Upper lobe of left lung (tissue), 6 donors: ENCODE measurements around the gene MAP3K6. TPM values are rescaled to one million over a fixed set of nuclear protein-coding genes. Genes with fewer than 3 reads are reported as not detected.

ENCODE experiments used
- ATAC-seq, 2 donors: fragments of 200-7000 bp; cut with Tn5 transposase; one replicate each; pipeline ENCODE4 v1.9.1; 2022; ENCODE audit warnings: mild to moderate bottlenecking in 2 of 2, moderate library complexity in 2 of 2; ENCODE audit not compliant: low FRiP score in 2 of 2
- DNase-seq, 2 donors: peaks; one replicate each; pipeline ENCODE4 v3.0.0-alpha.2; 2019 to 2020
- H3K27ac ChIP-seq, 4 donors: fragments of 200-600 bp; sonication (generic); one replicate each; pipeline ENCODE4 v1.5.1; 2016 to 2019
- H3K27me3 ChIP-seq, 4 donors: fragments of 200-600 bp; sonication (generic); one replicate each; pipeline ENCODE4 v1.5.1; 2017 to 2019
- H3K36me3 ChIP-seq, 4 donors: fragments of 200-600 bp; sonication (generic); one replicate each; pipeline ENCODE4 v1.5.1; 2016 to 2019
- H3K4me1 ChIP-seq, 4 donors: fragments of 200-600 bp; sonication (generic); one replicate each; pipeline ENCODE4 v1.5.1; 2018 to 2019
- H3K4me3 ChIP-seq, 4 donors: fragments of 200-600 bp; sonication (generic); one replicate each; pipeline ENCODE4 v1.5.1; 2017 to 2019; ENCODE audit warnings: mild to moderate bottlenecking in 2 of 4, moderate library complexity in 1 of 4
- H3K9me3 ChIP-seq, 4 donors: fragments of 200-600 bp; sonication (generic); one replicate each; pipeline ENCODE4 v1.5.1; 2018 to 2019
- EP300 ChIP-seq, 4 donors: sonication (generic); formaldehyde crosslinking; IDR thresholded peaks; one replicate each; pipeline ENCODE4 v1.5.1; 2017; ENCODE audit warnings: antibody characterized with exemption in 4 of 4, control low read depth in 2 of 4
- POLR2A ChIP-seq, 4 donors: fragments of 450-650 bp; IDR thresholded peaks; one replicate each; pipeline ENCODE4 v1.5.1; 2016 to 2017; ENCODE audit warnings: antibody characterized with exemption in 4 of 4, mild to moderate bottlenecking in 2 of 4
- POLR2AphosphoS5 ChIP-seq, 2 donors: sonication (generic); formaldehyde crosslinking; IDR thresholded peaks; one replicate each; pipeline ENCODE4 v1.5.1; 2017; ENCODE audit warnings: antibody characterized with exemption in 2 of 2
- WGBS, 2 donors: methylation state at CpG; one replicate each; pipeline ENCODE4 v1.1.5; 2017 to 2018; 5-methylcytosine and 5-hydroxymethylcytosine counted together
- total RNA-seq, 6 donors: library from RNA; depleted of rRNA in 4 of 6; stranded (reverse); fragments of >200 nt in 4 of 6; gene quantifications; one replicate each; pipeline versions ENCODE4 v1.1.0 to v1.2.1, GENCODE V29; 2016 to 2021
- TF ChIP-seq, protein P1 (sequence below), 6 experiments: fragments of 450-650 bp in 4 of 6; fragments of 200-600 bp in 2 of 6; sonication (generic) in 2 of 6; IDR thresholded peaks; one replicate each; pipeline ENCODE4 v1.5.1; 2016 to 2019; ENCODE audit warnings: antibody characterized with exemption in 6 of 6
- donor health status: DM: no; HTN: no; CAD: no; lungs with moderate emphysema.
- donor health status: DM: no; HTN: yes; CAD: no; lungs with severe emphysema.

The MAP3K6 gene
- total RNA-seq, 6 donors from 2014 or later = 36.6 to 302 (median 118) TPM

DNA sequence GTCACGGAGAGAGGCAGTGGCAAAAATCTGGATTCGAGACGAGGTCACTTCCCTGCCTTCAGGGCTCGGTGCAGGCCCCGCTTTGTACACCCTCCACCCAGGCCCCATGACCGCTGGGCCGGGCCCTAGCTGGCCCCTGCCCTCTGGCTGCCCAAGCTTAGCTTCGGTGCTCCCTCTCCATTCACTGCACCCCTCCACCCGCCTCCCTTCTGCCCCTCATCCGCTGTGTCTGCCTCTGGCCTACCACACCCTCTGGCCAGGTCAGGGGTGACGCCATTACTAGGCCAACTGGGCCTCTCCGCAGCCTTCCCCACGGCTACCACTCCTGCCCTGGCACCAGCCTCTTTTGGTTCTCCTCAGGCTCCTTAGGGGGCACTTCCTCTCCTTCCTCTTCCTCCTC, 16.9 kb upstream of the MAP3K6 start:
- Histone ChIP-seq H3K27me3 (no peaks in the 10 kb centered on the region), H3K9me3 (no peaks in the 10 kb centered on the region), H3K27ac (no peak overlapping the region), H3K36me3 (no peaks in the 10 kb centered on the region), H3K4me1 (peaks cover 10 to 32% (median 25%) of the 10 kb centered on the region in 4 donors), H3K4me3 (no peak overlapping the region)
- ATAC-seq (no peak), DNase-seq (peak in 1 of 2 donors; percentile 43)
- TF ChIP-seq POLR2A (IDR thresholded peaks at IDR 0.05) = no peak
- no peak for TF ChIP-seq EP300 (IDR thresholded peaks at IDR 0.05)
- TF ChIP-seq POLR2AphosphoS5 (IDR thresholded peaks at IDR 0.05) = no peak
- TF ChIP-seq, protein P1, sequence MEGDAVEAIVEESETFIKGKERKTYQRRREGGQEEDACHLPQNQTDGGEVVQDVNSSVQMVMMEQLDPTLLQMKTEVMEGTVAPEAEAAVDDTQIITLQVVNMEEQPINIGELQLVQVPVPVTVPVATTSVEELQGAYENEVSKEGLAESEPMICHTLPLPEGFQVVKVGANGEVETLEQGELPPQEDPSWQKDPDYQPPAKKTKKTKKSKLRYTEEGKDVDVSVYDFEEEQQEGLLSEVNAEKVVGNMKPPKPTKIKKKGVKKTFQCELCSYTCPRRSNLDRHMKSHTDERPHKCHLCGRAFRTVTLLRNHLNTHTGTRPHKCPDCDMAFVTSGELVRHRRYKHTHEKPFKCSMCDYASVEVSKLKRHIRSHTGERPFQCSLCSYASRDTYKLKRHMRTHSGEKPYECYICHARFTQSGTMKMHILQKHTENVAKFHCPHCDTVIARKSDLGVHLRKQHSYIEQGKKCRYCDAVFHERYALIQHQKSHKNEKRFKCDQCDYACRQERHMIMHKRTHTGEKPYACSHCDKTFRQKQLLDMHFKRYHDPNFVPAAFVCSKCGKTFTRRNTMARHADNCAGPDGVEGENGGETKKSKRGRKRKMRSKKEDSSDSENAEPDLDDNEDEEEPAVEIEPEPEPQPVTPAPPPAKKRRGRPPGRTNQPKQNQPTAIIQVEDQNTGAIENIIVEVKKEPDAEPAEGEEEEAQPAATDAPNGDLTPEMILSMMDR (IDR thresholded peaks at IDR 0.05) = no peak
- WGBS, 2 donors = 89% methylated on average over 8 to 13 of the region's 13 CpGs

GRCh38 chr1:27383039-27383605, 16.4 kb upstream of the MAP3K6 start, which contains the start of gene CD164L2:
CD164L2 (minus strand) TSS chr1:27383333; CDS start chr1:27383239, 94 bp downstream.
- H3K4me1 ChIP-seq = peaks cover 10 to 28% (median 21%) of the 10 kb centered on the region in 4 donors
- 24 to 26% methylated on average over 9 to 20 of the region's 43 CpGs for WGBS, 2 donors
- TF ChIP-seq EP300 (IDR thresholded peaks at IDR 0.05) = no peak
- peak in 1 of 2 donors; percentile 17 for TF ChIP-seq POLR2AphosphoS5 (IDR thresholded peaks at IDR 0.05)
- TF ChIP-seq, protein P1 (IDR thresholded peaks at IDR 0.05) = no peak
- TF ChIP-seq POLR2A (IDR thresholded peaks at IDR 0.05) = no peak
- no peaks in the 10 kb centered on the region for H3K27me3 ChIP-seq
- H3K9me3 ChIP-seq = no peaks in the 10 kb centered on the region
- DNase-seq (peak; percentile 75 to 95), ATAC-seq (peak; percentile 44 to 78)
- peak within 1 kb of the TSS in 3 of 4 donors; percentile 35 to 41 (median 41) for H3K4me3 ChIP-seq
- no peaks in the 10 kb centered on the region for H3K36me3 ChIP-seq
- H3K27ac ChIP-seq = no peak within 1 kb of the TSS

- H3K27me3 ChIP-seq = no peaks in the 10 kb centered on the region
- no peaks in the 10 kb centered on the region for H3K36me3 ChIP-seq
- peaks cover 13 to 28% (median 21%) of the 10 kb centered on the region in 4 donors for H3K4me1 ChIP-seq
- no peak overlapping the region for H3K27ac ChIP-seq
- TF ChIP-seq POLR2AphosphoS5 (IDR thresholded peaks at IDR 0.05) (no peak), POLR2A (IDR thresholded peaks at IDR 0.05) (no peak), EP300 (IDR thresholded peaks at IDR 0.05) (no peak)
- TF ChIP-seq, protein P1 (IDR thresholded peaks at IDR 0.05) = no peak
- no peaks in the 10 kb centered on the region for H3K9me3 ChIP-seq
- no peak for ATAC-seq
- 86 to 92% methylated on average over 10 to 17 of the region's 18 CpGs for WGBS, 2 donors
- peak in 1 of 2 donors; percentile 42 for DNase-seq
- peak overlapping the region in 2 of 4 donors; percentile 35 to 41 for H3K4me3 ChIP-seq
These were observed 15.4 kb upstream of the MAP3K6 start for GRCh38 chr1:27381969-27382762.

- H3K4me3 ChIP-seq = no peak overlapping the region
- no peaks in the 10 kb centered on the region for H3K36me3 ChIP-seq
- DNase-seq (no peak), ATAC-seq (peak in 1 of 2 donors; percentile 4)
- H3K4me1 ChIP-seq = peaks cover 13 to 36% (median 24%) of the 10 kb centered on the region in 4 donors
- H3K27me3 ChIP-seq = no peaks in the 10 kb centered on the region
- 82 to 85% methylated on average over 6 to 12 of the region's 12 CpGs for WGBS, 2 donors
- peak overlapping the region in 2 of 4 donors; percentile 4 to 72 for H3K27ac ChIP-seq
- TF ChIP-seq, protein P1 (IDR thresholded peaks at IDR 0.05) = no peak
- no peak for TF ChIP-seq POLR2AphosphoS5 (IDR thresholded peaks at IDR 0.05)
- no peak for TF ChIP-seq POLR2A (IDR thresholded peaks at IDR 0.05)
- no peak for TF ChIP-seq EP300 (IDR thresholded peaks at IDR 0.05)
- no peaks in the 10 kb centered on the region for H3K9me3 ChIP-seq
These were observed 14.3 kb upstream of the MAP3K6 start for GRCh38 chr1:27380766-27381733.
